ENCODE data around the gene POTEH.
"Not testable (repeated sequence)": the region's sequence is repeated elsewhere in the genome, so short reads cannot be mapped to it uniquely, and the experiment has no call there.

Gene POTEH

DNA sequence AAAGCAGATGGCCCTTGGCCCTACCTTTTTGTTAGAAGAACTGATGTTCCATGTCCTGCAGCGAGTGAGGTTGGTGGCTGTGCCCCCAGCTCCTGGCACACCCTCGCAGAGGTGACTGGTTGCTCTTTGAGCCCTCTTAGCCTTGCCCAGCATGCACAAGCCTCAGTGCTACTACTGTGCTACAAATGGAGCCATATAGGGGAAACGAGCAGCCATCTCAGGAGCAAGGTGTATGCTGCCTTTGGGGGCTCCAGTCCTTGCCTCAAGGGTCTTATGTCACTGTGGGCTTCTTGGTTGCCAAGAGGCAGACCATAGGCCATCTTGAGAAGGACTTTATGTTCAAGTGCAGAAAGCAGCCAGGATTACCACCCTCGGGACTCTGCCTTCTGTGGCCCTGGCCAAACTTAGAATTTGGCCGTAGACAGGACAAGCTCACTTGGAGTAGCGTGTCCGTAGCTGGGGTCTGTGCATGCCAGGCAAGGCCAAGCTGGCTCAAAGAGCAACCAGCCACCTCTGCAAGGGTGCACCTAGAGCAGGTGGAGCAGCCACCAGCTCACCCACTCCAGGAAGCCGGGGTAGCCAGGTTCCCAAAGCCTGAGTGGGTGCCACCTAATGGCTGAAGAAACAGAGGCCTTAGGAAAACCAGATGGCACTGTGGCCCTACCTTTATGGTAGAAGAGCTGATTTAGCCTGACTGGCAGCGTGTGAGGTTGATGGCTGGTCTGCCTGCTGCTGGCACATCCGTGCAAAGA lies 48.5 kb downstream of the POTEH start:
- not testable (repeated sequence) for DNase-seq (ENCODE audit: low spot score)

DNA sequence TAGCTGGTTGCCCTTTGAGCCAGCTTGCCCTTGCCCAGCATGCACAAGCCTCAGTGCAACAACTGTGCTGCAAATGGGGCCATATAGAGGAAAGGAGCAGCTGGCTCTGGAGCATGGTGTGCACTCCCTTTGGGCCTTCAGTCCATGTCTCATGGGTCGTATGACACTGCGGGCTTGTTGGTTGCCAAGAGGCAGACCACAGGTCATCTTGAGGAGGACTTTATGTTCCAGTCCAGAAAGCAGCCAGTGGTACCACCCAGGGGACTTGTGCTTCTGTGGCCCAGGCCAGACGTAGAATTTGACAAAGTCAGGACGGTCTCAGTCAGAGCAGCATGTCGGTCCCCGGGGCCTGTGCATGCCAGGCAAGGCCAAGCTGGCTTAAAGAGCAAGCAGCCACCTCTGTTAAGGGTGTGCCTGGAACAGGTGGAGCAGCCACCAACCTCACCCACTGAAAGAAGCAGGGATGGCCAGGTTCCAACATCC lies 49.1 kb downstream of the POTEH start:
- not testable (repeated sequence) for DNase-seq (ENCODE audit: low spot score)

DNA sequence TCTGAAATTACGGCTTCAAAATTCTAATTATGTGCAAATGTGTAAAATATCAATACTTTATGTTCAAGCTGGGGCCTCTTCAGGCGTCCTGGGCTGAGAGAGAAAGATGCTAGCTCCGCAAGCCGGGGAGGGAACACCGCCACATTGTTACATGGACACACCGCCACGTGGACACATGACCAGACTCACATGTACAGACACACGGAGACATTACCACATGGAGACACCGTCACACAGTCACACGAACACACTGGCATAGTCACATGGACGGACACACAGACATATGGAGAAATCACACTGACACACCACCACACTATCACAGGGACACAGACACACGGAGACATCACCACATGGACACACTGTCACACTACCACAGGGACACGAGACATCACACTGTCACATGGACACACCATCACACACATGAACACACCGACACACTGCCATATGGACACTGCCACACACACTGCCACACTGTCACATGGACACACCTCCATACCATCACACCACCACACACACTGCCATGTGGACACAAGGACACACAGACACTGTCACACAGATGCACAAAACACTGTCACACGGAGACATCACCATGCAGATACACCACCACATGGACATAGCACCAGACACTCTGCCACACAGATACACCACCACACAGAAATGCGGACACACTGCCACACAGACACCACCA lies 58.0 kb downstream of the POTEH start:
- DNase-seq (ENCODE audit: low spot score), result not testable (repeated sequence)

DNA sequence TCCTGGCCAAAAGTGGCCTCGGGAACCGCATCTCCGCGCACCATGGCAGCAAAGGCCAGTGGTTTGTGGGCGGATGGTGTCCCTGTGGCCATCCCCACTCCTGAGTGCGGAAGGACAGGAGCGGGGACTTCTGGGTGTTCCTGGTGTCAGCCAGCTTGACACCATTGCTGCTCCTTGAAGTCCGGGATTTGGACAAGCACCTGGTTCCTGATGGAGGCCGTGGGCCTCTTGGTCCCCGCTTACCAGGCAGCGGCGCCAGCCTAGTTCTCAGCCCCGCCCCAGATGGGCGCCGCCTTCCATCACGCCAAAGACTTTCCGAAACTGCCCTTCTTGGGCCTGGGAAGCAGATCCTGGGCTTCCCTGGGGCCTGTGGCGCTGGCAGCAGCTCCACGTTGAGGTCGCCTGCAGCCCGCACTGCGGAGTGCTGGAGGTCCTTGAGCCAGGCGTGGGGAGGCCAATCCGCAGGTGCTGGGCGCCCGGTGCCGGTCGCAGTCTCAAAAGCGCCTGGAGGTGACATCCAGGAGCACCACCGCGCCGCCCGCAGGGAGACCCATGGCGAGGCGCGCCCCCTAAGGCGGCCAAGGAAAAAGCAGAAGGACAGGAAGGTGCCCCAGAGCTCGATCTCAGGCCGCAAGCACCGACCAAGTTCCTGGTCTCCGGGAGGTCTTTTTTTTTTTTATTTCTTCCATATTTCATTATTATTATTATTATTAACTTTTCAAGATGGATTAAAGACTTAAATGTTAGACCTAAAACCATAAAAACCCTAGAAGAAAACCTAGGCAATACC lies 59.5 kb downstream of the POTEH start:
- not testable (repeated sequence) for DNase-seq (ENCODE audit: low spot score)

DNA sequence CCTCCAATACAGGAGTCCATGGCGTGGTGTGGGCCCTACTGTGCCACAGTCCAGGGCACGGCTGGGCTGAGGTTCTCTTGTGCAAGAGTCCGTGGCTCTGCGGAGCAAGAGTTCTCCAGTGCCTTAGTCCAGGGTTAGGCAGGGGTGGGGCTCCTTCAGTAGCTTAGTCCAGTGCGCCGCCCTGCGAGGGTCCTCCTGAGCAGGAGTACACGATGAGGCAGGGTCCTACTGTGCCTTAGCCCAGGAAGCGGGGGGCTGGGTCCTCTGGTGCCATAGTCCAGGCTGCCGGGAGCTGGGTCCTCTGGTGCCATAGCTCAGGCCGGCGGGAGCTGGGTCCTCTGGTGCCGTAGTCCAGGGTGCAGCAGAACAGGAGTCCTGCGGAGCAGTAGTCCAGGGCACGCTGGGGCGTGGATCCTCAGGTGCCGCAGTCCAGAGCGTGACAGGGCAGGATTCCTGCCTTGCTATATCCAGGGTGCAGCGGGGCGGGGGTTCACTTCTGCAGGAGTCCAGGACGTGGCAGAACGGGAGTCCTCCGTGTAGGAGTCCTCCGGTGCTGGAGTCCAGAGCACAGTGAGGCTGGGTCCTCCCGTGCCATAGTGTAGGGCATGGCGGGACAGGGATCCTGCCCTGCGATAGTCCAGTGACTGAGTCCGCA lies 69.7 kb downstream of the POTEH start:
- not testable (repeated sequence) for DNase-seq (ENCODE audit: low spot score)

DNA sequence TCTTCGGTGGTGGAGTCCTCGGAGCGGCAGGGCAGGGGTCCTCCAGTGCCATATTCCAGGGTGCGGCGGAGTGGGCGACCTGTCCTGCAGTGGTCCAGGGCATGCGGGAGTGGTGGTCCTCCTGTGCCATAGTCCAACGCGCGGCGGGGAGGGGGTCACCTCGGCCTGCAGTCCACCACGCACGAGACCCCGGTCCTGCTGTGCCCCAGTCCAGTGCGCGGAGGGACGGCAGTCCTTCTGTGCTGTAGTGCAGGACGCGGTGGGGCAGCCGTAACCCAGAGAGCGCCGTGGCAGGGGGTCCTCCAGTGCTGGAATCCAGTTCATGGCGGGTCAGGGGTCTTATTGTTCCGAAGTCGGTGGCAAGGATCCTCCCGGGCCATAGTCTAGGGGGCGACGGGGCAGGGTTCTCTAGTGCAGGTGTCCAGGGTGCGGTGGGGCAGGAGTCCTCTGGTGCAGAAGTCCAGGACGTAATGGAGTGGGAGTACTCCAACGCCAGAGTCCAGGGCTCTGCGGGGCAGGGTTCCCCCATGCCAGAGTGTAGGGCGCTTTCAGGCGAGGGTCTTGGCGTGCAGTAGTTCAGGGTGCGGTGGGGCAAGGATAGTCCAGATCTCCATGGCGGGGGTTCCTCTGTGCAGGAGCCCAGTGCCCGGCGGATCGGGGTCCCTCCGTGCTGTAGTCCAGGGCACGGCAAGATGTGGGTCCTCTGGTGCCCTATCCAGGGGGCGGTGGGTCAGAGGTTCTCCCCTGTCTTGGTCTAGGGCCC lies 70.7 kb downstream of the POTEH start:
- DNase-seq (ENCODE audit: low spot score), result not testable (repeated sequence)

GRCh38 chr22:15761151-15761777 lies 71.4 kb downstream of the POTEH start:
- DNase-seq (ENCODE audit: low spot score), result not testable (repeated sequence)

GRCh38 chr22:15763559-15763958 lies 73.7 kb downstream of the POTEH start:
- not testable (repeated sequence) for DNase-seq (ENCODE audit: low spot score)
